Stimulated activated CD8-positive, alpha-beta memory T cell treated with anti-CD3 and anti-CD28 coated beads, Interleukin-7, amount 100 ng/mL, for 24 hours (primary cell): ENCODE measurements around the gene PHF19.

Experiments
- DNase-seq: peaks from one replicate; pipeline ENCODE4 v3.0.0-alpha.2; 2020; ENCODE audit warnings: low read depth

Gene PHF19

GRCh38 chr9:120876842-120877240 is at the start of gene PHF19:
Gene PHF19, minus strand, starts transcription at chr9:120877188. Its CDS starts 2,447 bp downstream, at chr9:120874741.
- DNase-seq = no peak

DNA sequence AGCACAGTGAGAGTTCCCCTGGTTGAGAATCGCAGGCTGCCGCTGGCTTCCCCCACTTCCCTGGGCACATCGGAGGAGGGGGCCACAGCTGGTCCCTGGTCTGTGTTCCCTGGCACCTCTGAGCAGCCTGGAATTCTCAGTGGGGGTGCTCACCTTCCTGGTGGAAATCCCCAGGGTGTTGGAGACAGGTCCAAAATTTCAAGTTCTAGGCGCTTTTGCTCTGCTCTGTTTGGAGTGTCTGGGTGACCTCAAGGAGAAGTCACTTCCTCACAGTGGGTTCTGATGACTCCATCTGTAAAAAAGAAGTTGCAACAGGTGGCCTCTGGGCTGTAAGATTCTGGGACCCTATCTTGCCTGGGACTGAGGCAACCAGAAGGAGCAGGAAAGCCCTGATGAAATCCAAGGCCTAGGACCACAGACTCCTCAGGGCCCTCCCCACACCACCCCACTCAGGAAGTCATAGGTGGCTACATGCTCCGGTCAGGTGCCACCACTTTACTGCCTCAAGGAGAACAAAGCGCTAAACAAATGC is 49.5 kb upstream of the PHF19 start, which contains the start of gene TRAF1:
TSS of gene TRAF1 (minus strand) at position 400 of the 532 bp plus-strand sequence. CDS start 721 bp downstream, outside the sequence.
- no peak for DNase-seq

GRCh38 chr9:120925535-120926396 is 48.8 kb upstream of the PHF19 start:
- DNase-seq = peak; percentile 67

DNA sequence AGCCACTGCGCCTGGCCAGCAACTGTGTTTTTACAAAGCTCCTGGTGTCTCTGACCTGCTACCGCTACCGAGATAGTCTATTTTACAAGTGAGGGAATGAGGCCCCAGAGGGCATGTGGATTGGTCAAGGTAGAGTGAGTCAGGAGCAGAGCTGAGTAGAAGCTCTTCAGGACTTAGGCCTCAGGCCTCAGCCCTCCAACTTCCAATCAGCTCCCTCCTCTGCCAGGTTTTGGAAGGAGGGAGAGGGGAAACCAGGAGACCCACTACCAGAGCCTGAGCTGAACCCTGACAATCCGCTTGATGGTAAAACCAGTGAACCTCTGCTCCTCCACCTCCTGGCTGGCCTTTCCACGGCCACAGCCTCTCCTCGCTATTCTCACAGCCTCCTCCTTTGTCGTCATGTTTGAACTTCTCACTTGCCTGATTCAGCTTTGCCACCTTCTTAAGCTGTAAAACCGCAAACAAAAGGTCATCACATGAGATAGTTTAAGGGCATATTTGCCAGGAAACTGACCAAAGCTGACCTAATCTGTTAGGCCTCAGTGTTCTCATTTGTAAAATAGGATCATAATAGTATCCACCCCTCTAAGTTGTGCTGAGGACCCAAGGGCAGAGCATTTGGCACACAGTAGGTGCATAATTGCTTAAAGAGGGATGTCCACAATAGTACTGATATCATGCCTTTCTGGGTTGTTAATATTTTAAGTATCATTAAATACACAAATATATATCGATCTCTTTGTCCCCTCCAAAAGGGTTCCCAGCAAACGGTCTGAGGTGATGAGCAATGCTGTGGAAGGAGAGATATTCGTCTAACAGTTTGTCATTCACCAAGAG is 47.9 kb upstream of the PHF19 start:
- DNase-seq = no peak

DNA sequence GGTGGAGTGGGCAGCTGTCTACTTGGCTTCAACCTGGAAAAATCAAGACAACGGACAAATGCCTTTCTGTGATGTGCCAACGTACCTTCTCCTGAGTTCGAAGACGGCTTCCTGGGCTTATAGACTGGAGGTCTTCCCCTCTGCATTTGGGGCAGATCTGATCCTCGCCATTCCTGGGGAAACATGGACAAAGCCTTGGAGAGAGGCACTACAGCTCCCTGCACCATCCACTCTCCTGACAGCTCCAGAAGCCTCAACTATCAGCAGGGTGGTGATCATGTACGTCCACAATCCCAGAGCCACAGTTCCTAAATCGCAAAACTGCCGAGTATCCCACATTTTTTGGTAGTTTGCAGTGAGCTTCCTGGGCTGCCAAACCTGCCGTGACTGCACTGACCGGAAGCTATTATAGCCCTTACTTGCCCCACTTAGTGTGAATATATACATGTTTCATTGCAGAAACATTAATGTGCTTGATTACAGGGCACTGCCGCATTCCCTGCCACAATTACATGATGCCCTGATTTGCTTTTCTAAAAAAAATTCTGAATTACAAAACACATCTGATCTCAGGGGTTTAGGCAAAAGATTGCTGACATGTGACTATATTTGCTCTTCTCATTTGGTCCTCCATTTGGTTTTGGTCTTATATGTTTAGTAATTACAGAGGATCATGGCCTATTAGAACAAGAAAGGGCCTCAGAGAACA is 46.8 kb upstream of the PHF19 start:
- DNase-seq = no peak

DNA sequence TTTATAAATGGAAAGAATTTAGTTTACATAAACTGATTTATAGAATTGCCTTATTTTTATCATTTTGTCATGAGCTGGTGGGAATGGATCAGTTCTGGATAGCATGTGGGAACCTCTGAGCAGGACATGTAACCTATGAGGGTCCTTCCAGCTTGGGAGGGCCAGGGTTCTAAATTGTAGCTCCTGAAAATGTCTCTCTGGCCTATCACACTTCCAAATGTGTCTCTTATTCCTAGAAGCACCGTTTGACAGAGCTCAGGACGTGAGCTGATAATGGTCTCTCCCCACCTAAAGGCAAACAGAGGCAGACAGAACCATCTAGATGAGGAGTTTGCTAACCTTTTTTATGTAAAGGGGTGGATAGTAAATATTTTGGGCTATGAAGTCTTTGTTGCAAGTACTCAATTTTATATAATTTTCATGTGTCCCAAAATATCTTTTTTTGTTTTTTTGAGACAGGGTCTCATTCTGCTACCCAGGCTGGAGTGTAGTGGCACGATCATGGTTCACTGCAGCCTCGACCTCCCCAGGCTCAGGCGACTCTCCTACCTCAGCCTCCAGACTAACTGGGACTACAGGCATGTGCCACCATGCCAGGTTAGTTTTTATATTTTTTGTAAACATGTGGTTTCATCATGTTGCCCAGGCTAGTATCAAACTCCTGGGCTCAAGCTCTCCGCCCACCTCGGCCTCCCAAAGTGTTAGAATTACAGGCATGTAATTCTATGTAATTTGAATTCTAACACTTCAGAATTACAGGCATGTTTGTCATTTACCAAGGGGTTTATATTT is 45.6 kb upstream of the PHF19 start:
- no peak for DNase-seq

- DNase-seq = no peak
Observed at GRCh38 chr9:120921661-120922181, 44.7 kb upstream of the PHF19 start.

DNA sequence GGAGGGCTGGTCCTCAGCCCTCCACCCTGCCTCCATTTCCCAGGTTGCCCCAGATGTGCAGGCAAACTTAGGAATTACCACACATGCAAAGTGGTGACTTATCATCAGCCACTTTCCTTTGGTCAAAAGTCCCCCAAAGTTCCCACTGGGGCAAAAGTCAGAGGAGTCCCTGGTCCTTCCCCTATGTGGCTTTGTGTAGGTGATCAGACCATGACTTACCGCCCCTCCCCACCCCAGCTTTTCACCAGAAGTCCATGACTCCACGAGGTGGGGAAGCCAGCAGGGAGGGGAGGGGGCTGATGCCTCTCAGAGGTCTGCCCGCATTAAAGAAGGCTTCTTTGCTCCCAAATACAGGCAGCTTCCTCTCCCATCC is 43.8 kb upstream of the PHF19 start:
- DNase-seq = no peak

GRCh38 chr9:120919843-120920805 is 43.1 kb upstream of the PHF19 start:
- DNase-seq = no peak

- DNase-seq = no peak
Observed at GRCh38 chr9:120918931-120919842, 42.2 kb upstream of the PHF19 start.

GRCh38 chr9:120917929-120918762 is 41.2 kb upstream of the PHF19 start:
- no peak for DNase-seq

DNA sequence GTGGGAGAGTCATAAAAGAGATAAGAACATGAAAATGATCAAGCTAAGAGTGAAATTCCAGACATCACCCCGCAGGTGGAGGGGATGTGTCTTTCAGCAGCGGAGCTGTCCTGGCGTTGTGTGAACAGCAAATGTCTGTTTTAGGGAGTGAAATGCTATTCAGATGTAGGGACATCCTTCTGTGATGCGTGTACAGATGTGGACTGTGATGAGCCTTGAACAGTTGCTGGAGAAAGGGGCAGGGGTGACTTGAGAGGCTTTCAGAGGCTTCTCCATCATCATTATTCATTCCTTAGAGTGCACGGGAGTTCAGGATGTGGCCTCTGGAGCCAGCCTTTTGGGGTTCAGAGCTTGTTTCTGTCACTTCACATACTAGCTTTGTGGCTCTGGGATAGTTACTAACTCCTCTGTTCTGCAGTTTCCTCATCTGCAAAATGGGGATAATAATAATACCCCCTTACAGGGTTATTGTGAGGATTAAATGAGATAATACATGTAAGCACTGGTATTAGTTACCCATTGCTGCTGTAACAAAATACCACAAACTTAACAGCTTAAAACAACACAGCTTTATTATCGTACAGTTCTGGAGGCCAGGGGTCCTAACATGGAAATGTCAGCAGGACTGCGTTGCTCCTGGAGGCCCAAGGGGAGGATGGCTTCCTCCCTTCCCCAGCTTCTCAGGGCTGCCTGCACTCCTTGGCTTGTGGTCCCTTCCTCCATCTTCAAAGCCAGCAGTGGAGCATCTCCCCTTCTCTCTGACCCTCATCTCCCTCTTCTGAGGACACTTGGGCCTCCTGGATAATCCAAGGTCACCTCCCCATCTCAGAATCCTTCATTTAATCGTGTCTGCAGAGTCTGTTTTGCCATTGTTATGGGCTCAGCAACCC is 40.2 kb upstream of the PHF19 start:
- no peak for DNase-seq

DNA sequence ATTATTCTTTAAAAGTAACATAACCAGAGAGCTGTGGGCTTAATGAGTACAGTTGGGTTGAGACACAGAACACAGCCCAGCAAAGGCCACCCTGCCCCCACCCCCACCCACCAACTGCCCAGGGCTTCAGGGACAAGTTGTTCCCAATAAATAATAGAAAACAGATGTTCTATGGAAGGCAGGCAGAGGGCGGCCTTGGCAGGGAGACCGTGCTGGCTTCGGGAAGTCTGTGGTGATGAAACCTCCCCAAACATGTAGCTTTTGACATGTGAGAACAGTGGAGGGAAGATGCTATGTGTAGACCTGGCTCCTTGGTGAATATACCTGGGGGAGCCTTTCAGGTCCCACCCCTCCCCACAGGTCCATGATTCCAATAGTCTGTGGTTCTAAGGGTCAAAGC is 39.6 kb upstream of the PHF19 start:
- DNase-seq = no peak

DNA sequence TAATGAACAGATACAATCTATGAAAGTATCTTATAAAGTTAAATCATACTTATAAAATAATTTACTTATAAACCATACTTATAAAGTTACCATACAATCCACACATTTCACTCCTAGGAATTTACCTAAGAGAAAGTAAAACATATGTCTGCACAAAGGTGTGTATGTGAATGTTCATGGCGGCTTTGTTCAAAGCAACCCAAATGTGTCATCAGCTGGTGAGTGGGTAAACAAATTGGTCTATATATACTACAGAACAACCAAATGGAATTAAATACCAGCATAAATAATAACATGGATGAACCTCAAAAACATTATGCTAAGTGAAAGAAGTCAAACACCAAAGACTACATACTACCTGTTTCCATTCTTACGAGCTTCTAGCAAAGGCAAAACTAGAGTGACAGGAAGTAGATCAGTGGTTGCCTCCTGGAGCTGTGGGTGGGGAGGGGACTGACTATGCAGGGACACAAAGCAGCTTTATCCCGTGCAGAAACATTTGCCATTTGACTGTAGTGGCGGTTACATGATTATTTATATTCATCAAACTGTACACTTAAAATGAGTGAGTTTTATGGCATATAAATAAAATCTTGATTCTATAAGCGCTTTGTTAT is 39.0 kb upstream of the PHF19 start:
- no peak for DNase-seq

DNA sequence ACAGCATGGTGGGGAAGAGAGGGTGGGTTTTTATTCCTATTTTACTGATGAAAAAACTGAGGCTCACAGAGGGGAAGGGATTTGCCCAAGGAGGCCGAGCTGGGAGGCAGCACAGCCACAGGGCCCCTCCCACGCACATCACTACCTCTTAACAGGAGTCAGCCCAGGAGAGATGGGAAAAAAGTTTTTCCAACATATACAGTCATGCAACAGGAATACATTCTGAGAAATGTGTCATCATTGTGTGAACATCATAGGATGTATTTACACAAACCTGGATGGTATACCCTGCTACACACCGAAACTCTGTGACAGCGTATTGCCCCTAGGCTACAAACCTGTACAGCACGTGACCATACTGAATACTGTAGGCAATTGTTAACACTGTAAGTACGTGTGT is 38.0 kb upstream of the PHF19 start:
- DNase-seq = no peak

GRCh38 chr9:120914396-120914795 is 37.4 kb upstream of the PHF19 start:
- DNase-seq = no peak
